ENCODE data around the gene TMUB1.

Gene TMUB1

GRCh38 chr7:151057989-151058780 is 25.1 kb downstream of the TMUB1 start:
- DNase-seq (ENCODE audit: low read depth), result peak; percentile 100
- TF ChIP-seq, protein P1, sequence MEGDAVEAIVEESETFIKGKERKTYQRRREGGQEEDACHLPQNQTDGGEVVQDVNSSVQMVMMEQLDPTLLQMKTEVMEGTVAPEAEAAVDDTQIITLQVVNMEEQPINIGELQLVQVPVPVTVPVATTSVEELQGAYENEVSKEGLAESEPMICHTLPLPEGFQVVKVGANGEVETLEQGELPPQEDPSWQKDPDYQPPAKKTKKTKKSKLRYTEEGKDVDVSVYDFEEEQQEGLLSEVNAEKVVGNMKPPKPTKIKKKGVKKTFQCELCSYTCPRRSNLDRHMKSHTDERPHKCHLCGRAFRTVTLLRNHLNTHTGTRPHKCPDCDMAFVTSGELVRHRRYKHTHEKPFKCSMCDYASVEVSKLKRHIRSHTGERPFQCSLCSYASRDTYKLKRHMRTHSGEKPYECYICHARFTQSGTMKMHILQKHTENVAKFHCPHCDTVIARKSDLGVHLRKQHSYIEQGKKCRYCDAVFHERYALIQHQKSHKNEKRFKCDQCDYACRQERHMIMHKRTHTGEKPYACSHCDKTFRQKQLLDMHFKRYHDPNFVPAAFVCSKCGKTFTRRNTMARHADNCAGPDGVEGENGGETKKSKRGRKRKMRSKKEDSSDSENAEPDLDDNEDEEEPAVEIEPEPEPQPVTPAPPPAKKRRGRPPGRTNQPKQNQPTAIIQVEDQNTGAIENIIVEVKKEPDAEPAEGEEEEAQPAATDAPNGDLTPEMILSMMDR (IDR thresholded peaks at IDR 0.05; ENCODE audit: insufficient read depth, low read depth, low read length, missing control alignments), result no peak
- H3K4me3 ChIP-seq (ENCODE audit: low read length), result peak overlapping the region; percentile 96

DNA sequence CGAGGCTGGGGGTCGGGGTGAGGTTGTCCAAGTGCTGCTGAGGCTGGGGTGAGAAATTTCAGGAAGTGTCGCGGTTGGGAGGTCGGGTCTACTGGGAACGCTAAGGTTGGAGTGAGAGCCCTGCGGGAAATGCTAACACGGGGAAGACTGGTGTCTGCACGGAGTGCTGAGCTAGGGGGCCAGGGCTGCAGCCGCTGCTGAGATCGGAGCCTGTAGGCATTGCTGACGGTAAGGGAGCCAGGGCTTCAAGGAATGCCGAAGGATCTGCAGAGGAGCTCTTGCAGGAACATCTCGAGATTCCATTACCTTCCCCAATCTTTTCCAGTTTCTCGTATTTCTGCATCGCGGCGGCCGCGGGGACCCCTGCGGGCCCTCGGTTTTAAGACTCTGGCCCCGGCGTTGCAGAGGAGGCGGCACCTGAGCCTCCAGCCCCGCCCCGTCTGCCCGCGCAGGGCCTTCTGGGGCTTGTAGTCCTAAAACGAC is 25.7 kb downstream of the TMUB1 start, which contains the start of gene CDK5:
CDK5 (minus strand) TSS at position 392 of the 483 bp plus-strand sequence; CDS start at position 343, 49 bp downstream.
- TF ChIP-seq, protein P1 (IDR thresholded peaks at IDR 0.05; ENCODE audit: insufficient read depth, low read depth, low read length, missing control alignments), result no peak
- H3K4me3 ChIP-seq (ENCODE audit: low read length), result peak within 1 kb of the TSS; percentile 96
- DNase-seq (ENCODE audit: low read depth), result peak; percentile 25

DNA sequence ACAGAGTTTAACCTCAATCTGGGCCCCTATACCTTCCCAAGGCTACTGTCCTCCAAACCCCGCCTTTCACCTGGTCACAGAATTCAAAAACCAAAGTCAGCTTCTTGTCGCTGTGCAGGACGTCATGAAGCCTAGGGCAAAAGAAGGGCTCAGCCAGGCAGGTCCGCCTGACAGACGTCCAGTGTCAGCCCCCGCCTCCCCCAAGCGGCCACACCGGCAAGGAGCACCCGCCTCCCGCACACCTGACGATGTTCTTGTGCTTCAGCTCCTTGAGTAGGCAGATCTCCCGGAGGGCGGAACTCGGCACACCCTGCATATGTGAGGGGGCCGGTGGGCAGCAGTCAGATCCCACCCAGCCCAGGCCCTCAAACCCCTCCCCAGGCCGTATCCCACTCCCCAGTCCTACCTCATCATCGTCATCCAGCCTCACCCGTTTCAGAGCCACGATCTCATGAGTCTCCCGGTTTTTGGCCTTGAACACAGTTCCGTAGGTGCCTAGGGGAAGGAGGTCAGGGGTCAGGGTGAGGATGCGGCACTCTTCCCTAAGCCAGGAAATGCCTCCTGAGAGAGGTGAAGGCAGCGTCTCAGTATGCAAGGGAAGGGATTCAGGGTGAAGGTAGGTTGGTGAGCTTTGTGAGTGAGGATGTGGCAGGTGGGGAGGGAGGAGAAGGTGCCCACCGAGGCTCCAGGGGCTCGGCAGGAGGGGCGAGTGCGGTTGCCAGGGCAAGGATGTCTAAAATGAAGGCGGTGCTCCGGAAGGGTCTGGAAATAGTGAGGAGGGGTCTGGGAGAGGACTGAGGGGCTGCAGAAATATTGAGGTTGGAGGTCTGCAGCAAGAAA is 26.4 kb downstream of the TMUB1 start:
- TF ChIP-seq, protein P1 (IDR thresholded peaks at IDR 0.05; ENCODE audit: insufficient read depth, low read depth, low read length, missing control alignments), result no peak
- DNase-seq (ENCODE audit: low read depth), result peak; percentile 47
- peak overlapping the region; percentile 96 for H3K4me3 ChIP-seq (ENCODE audit: low read length)

GRCh38 chr7:151056283-151056665 is 27.0 kb downstream of the TMUB1 start:
- H3K4me3 ChIP-seq (ENCODE audit: low read length), result no peak overlapping the region
- DNase-seq (ENCODE audit: low read depth), result no peak
- TF ChIP-seq, protein P1 (IDR thresholded peaks at IDR 0.05; ENCODE audit: insufficient read depth, low read depth, low read length, missing control alignments), result no peak

DNA sequence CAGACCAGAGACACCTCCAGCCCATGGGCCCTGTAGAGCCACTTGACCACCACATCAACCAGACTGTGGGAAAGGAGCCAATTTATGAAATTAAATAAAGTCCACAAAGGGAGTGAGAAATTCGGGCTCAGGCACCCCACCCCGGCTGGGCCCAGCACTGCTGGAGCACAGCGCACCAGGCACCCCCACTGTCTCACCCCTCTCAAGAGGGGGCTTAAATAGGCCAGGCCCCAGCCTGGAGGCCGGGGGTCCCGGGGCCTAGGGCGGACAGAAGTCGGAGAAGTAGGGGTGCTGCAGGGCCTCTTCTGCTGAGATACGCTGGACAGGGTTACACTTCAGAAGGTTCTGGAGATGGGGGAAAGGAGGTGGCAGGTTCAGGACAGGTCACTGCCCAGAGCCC is 29.5 kb downstream of the TMUB1 start:
- TF ChIP-seq, protein P1 (IDR thresholded peaks at IDR 0.05; ENCODE audit: insufficient read depth, low read depth, low read length, missing control alignments), result no peak
- H3K4me3 ChIP-seq (ENCODE audit: low read length), result no peak overlapping the region
- DNase-seq (ENCODE audit: low read depth), result no peak

GRCh38 chr7:151053096-151053495 is 30.2 kb downstream of the TMUB1 start:
- no peak overlapping the region for H3K4me3 ChIP-seq (ENCODE audit: low read length)
- TF ChIP-seq, protein P1 (IDR thresholded peaks at IDR 0.05; ENCODE audit: insufficient read depth, low read depth, low read length, missing control alignments), result no peak
- no peak for DNase-seq (ENCODE audit: low read depth)

Data from epithelial cell of esophagus (primary cell).